ENCODE data around the gene SLFNL1.

The SLFNL1 gene

DNA sequence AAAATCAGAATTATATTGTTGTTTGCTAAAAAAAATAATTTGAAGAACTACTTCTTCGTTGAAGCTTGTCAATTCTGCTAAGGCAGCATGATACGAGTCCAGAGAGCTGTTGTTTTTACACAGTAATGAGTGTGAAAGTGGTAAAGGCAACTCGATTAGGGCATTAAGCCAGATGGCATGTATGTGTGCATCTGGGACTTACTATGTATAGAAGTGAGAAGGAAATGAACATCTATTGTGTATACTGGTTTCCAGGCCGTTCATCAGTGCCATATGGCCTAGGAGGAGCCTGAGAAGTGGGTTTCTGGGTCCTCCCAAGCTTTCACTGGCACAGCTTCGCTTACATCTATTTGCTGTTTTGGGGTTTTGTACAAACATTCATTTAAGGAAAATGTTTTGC lies 36.4 kb downstream of the SLFNL1 start:
- TF ChIP-seq CTCF (IDR thresholded peaks at IDR 0.05; ENCODE audit: low read depth, low read length, missing control alignments) = no peak
- DNase-seq (ENCODE audit: extremely low read depth, low read depth) = no peak
- H3K4me3 ChIP-seq (replicated peaks; ENCODE audit: low read depth, low read length) = no peak overlapping the region

DNA sequence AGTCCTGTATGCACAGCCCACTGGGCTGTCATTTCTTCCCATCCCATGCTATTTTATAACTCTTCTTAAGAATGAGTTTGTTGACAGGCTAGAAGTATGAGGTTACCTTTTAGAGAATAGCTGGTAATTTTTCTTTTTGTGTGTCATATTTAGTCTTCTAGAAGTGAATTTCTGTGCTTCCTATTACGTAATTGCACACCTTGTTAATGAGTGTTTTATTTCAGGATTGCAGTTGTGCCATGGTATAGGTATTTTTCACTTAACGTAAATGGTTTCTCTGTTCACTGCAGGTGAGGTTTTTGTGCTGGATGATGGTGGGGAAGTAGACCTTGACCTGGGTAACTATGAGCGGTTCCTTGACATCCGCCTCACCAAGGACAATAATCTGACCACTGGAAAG lies 37.0 kb downstream of the SLFNL1 start:
- no peak for TF ChIP-seq CTCF (IDR thresholded peaks at IDR 0.05; ENCODE audit: low read depth, low read length, missing control alignments)
- no peak overlapping the region for H3K4me3 ChIP-seq (replicated peaks; ENCODE audit: low read depth, low read length)
- no peak for DNase-seq (ENCODE audit: extremely low read depth, low read depth)

DNA sequence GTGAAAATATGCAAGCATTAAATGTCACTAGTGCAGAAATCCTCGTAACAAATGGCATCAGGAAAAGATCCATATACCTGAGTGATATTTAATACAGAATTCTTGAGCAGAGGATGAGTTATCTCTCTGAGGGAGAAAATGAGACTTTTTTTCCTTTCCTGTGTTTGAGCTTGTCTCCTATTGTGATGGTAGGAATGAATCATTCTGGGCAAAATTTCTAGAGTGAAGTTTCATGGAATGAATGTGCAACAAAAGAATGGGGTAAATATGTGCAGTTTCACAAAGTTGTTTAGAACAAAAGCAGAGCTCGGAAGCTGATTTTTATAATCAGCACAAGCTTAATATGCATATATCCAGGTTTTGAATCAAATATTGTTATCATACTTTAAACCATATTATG lies 37.5 kb downstream of the SLFNL1 start:
- no peak for DNase-seq (ENCODE audit: extremely low read depth, low read depth)
- no peak for TF ChIP-seq CTCF (IDR thresholded peaks at IDR 0.05; ENCODE audit: low read depth, low read length, missing control alignments)
- no peak overlapping the region for H3K4me3 ChIP-seq (replicated peaks; ENCODE audit: low read depth, low read length)

DNA sequence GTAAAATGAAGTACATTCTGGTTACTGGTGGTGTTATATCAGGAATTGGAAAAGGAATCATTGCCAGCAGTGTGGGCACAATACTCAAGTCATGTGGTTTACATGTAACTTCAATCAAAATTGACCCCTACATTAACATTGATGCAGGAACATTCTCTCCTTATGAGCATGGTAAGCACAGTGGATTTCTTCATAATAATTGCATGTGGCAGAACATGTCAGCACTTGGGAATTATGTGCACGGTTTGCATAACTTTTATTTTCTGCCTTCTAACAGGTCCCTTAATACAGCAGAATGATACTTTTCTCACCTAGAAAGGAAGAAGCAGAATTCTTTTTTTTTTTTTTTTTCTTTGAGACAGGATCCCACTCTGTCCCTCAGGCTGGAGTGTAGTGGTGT lies 38.2 kb downstream of the SLFNL1 start:
- TF ChIP-seq CTCF (IDR thresholded peaks at IDR 0.05; ENCODE audit: low read depth, low read length, missing control alignments) = no peak
- no peak overlapping the region for H3K4me3 ChIP-seq (replicated peaks; ENCODE audit: low read depth, low read length)
- DNase-seq (ENCODE audit: extremely low read depth, low read depth) = no peak

DNA sequence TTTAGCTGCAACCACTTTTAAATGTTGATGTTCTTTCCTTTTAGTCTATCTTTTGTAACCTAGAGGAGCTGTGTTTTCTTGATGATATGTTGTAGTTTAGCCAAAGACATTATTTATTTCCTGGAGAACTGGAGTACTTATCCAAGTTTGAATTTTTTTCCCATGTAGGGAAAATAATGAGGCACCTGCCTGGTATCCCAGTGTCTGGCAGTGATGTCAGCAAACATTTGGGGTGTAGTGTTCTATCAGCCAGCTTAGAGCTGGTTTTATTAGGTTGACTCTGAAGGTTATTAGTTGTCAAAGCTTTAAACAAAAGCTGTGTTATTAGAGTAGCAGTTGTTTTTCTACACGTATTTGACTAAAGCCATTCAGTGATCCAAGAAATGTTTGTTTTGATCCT lies 38.8 kb downstream of the SLFNL1 start:
- H3K4me3 ChIP-seq (replicated peaks; ENCODE audit: low read depth, low read length) = no peak overlapping the region
- TF ChIP-seq CTCF (IDR thresholded peaks at IDR 0.05; ENCODE audit: low read depth, low read length, missing control alignments) = no peak
- DNase-seq (ENCODE audit: extremely low read depth, low read depth) = no peak

GRCh38 chr1:40981691-40982448 lies 39.7 kb downstream of the SLFNL1 start:
- TF ChIP-seq CTCF (IDR thresholded peaks at IDR 0.05; ENCODE audit: low read depth, low read length, missing control alignments) = no peak
- no peak for DNase-seq (ENCODE audit: extremely low read depth, low read depth)
- peak overlapping the region; percentile 80 for H3K4me3 ChIP-seq (replicated peaks; ENCODE audit: low read depth, low read length)
